WTC11 (cell line): ENCODE measurements around the gene GJA4. TPM values are rescaled to one million over a fixed set of nuclear protein-coding genes. Genes with fewer than 3 reads are reported as not detected.

ENCODE experiments used
- ATAC-seq: fragments of 200-7000 bp; cut with Tn5 transposase; 2 replicates; pipeline ENCODE4 v1.10.0; 2021; ENCODE audit warnings: mild to moderate bottlenecking, moderate library complexity
- CTCF ChIA-PET: fragments of 300-600 bp; sonication (Branson Sonifier 250); formaldehyde crosslinking; loops from one replicate; lab custom pipeline; 2021; ENCODE audit warnings: antibody characterized with exemption; lab: Charles Lee
- POLR2A ChIA-PET: fragments of 350-600 bp; sonication (Branson Sonifier 250); formaldehyde crosslinking; loops from one replicate; lab custom pipeline; 2021; ENCODE audit warnings: antibody characterized with exemption; lab: Charles Lee
- DNase-seq: peaks from one replicate; pipeline ENCODE4 v3.0.0; 2021; ENCODE audit warnings: low spot score
- H3K27ac Mint-ChIP-seq: 2 replicates; pipeline ENCODE4 v1.8.0; 2021; ENCODE audit warnings: mixed read lengths
- H3K27me3 Mint-ChIP-seq: 2 replicates; pipeline ENCODE4 v1.8.0; 2021; ENCODE audit warnings: low read depth, mild to moderate bottlenecking, moderate library complexity, mixed read lengths
- H3K36me3 Mint-ChIP-seq: 2 replicates; pipeline ENCODE4 v1.8.0; 2021; ENCODE audit warnings: mixed read lengths
- H3K4me1 Mint-ChIP-seq: 2 replicates; pipeline ENCODE4 v1.8.0; 2022; ENCODE audit warnings: mixed read lengths
- H3K4me3 Mint-ChIP-seq: 2 replicates; pipeline ENCODE4 v1.8.0; 2021; ENCODE audit warnings: mild to moderate bottlenecking, moderate library complexity, mixed read lengths
- H3K9me3 Mint-ChIP-seq: 2 replicates; pipeline ENCODE4 v1.8.0; 2021; ENCODE audit warnings: mixed read lengths
- ATF2 ChIP-seq: sonication (generic); formaldehyde crosslinking; IDR thresholded peaks from 2 replicates; pipeline ENCODE4 v1.8.1; 2022; ENCODE audit warnings: low read depth, missing genetic modification reagents, borderline replicate concordance
- CBFB ChIP-seq: sonication (generic); formaldehyde crosslinking; IDR thresholded peaks from 2 replicates; pipeline ENCODE4 v1.8.1; 2022; ENCODE audit warnings: mild to moderate bottlenecking, low read depth, missing genetic modification reagents
- CREM ChIP-seq: sonication (generic); formaldehyde crosslinking; IDR thresholded peaks from 2 replicates; pipeline ENCODE4 v1.8.1; 2022; ENCODE audit warnings: mild to moderate bottlenecking, missing genetic modification reagents, moderate library complexity
- CTCF ChIP-seq: fragments of 200-600 bp; IDR thresholded peaks from 2 replicates; pipeline ENCODE4 v1.8.0; 2022; ENCODE audit warnings: antibody characterized with exemption
- ELF4 ChIP-seq: sonication (generic); formaldehyde crosslinking; IDR thresholded peaks from 2 replicates; pipeline ENCODE4 v1.8.1; 2022; ENCODE audit warnings: low read depth, mild to moderate bottlenecking, moderate library complexity, missing genetic modification reagents
- EMX1 ChIP-seq: fragments of 250-450 bp; sonication (Bioruptor Pico); IDR thresholded peaks from 2 replicates; pipeline ENCODE4 v1.8.0; 2021; ENCODE audit warnings: mild to moderate bottlenecking
- FOXP1 ChIP-seq: sonication (generic); formaldehyde crosslinking; IDR thresholded peaks from 2 replicates; pipeline ENCODE4 v1.8.0; 2022; ENCODE audit warnings: missing genetic modification reagents, mild to moderate bottlenecking, moderate library complexity, borderline replicate concordance
- GRHL2 ChIP-seq: fragments of 250-450 bp; sonication (Bioruptor Pico); IDR thresholded peaks from 2 replicates; pipeline ENCODE4 v1.8.0; 2022; ENCODE audit warnings: mild to moderate bottlenecking, moderate library complexity; ENCODE audit not compliant: insufficient replicate concordance, severe bottlenecking
- MAX ChIP-seq: sonication (generic); formaldehyde crosslinking; IDR thresholded peaks from 2 replicates; pipeline ENCODE4 v1.8.0; 2022; ENCODE audit warnings: mild to moderate bottlenecking, missing genetic modification reagents
- MYBL2 ChIP-seq: sonication (generic); formaldehyde crosslinking; IDR thresholded peaks from 2 replicates; pipeline ENCODE4 v1.8.1; 2023; ENCODE audit warnings: mild to moderate bottlenecking, moderate library complexity, missing genetic modification reagents
- PRRX2 ChIP-seq: fragments of 250-450 bp; sonication (Bioruptor Pico); IDR thresholded peaks from 2 replicates; pipeline ENCODE4 v1.8.0; 2021; ENCODE audit warnings: mild to moderate bottlenecking
- SMAD3 ChIP-seq: sonication (generic); formaldehyde crosslinking; IDR thresholded peaks from 2 replicates; pipeline ENCODE4 v1.8.0; 2022; ENCODE audit warnings: missing genetic modification reagents, mild to moderate bottlenecking, borderline replicate concordance
- STAT6 ChIP-seq: sonication (generic); formaldehyde crosslinking; conservative IDR thresholded peaks from 2 replicates; pipeline ENCODE4 v1.8.1; 2023; ENCODE audit warnings: mild to moderate bottlenecking, low read depth, missing genetic modification reagents, moderate library complexity
- ZBTB21 ChIP-seq: sonication (generic); formaldehyde crosslinking; IDR thresholded peaks from 2 replicates; pipeline ENCODE4 v1.8.1; 2023; ENCODE audit warnings: mild to moderate bottlenecking, missing genetic modification reagents, borderline replicate concordance
- ZNF121 ChIP-seq: sonication (generic); formaldehyde crosslinking; IDR thresholded peaks from 2 replicates; pipeline ENCODE4 v1.8.0; 2023; ENCODE audit warnings: missing genetic modification reagents
- ZNF138 ChIP-seq: sonication (generic); formaldehyde crosslinking; conservative IDR thresholded peaks from 2 replicates; pipeline ENCODE4 v1.8.1; 2022; ENCODE audit warnings: mild to moderate bottlenecking, moderate library complexity, missing genetic modification reagents
- ZNF281 ChIP-seq: sonication (generic); formaldehyde crosslinking; IDR thresholded peaks from 2 replicates; pipeline ENCODE4 v1.8.0; 2023; ENCODE audit warnings: mild to moderate bottlenecking, missing genetic modification reagents
- ZNF532 ChIP-seq: fragments of 250-450 bp; sonication (Bioruptor Pico); IDR thresholded peaks from 2 replicates; pipeline ENCODE4 v1.9.0; 2021; ENCODE audit warnings: mild to moderate bottlenecking, borderline replicate concordance
- ZSCAN18 ChIP-seq: fragments of 250-450 bp; sonication (Bioruptor Pico); IDR thresholded peaks from 2 replicates; pipeline ENCODE4 v2.1.2; 2022; ENCODE audit warnings: mild to moderate bottlenecking, moderate library complexity
- total RNA-seq: library from RNA; stranded (reverse); gene quantifications from 3 replicates; pipeline ENCODE4 v1.2.3, GENCODE V29; 2021

Gene GJA4
- total RNA-seq, 1 experiment from 2014 or later = 1.0 TPM

- DNase-seq (no peak), ATAC-seq (no peak)
- Mint-ChIP-seq H3K27me3 (peaks cover 55% of the 10 kb centered on the region), H3K36me3 (no peaks in the 10 kb centered on the region)
- POLR2A ChIA-PET = no interaction called here
- TF ChIP-seq MYBL2 (CRISPR knock-in tag) (no peak), ATF2 (CRISPR knock-in tag) (no peak), SMAD3 (no peak), MAX (CRISPR knock-in tag) (no peak), STAT6 (CRISPR knock-in tag) (no peak), ZNF121 (CRISPR knock-in tag) (no peak), CREM (CRISPR knock-in tag) (no peak), CBFB (CRISPR knock-in tag) (no peak), FOXP1 (CRISPR knock-in tag) (no peak), ELF4 (CRISPR knock-in tag) (no peak), GRHL2 (no peak), ZSCAN18 (CRISPR knock-in tag) (no peak), ZNF138 (CRISPR knock-in tag) (no peak)
- TF ChIP-seq, all 79 proteins: peak for 0
- Mint-ChIP-seq H3K27ac (no peak overlapping the region), H3K9me3 (no peaks in the 10 kb centered on the region), H3K4me3 (no peak overlapping the region), H3K4me1 (peaks cover 7% of the 10 kb centered on the region; the same call in 1 of the 2 replicates)
- CTCF ChIA-PET = interaction anchor here (1.2 kb wide), 1 partner anchor 9 kb away, joined by 3 read pairs; no protein-coding TSS in a partner anchor
Measured at GRCh38 chr1:34779526-34779925, 13.3 kb upstream of the GJA4 start.

- Mint-ChIP-seq H3K9me3 (no peaks in the 10 kb centered on the region), H3K27ac (no peak overlapping the region), H3K36me3 (no peaks in the 10 kb centered on the region), H3K27me3 (peaks cover 57% of the 10 kb centered on the region), H3K4me3 (peak overlapping the region; percentile 61), H3K4me1 (peaks cover 7% of the 10 kb centered on the region; the same call in 1 of the 2 replicates)
- ChIA-PET POLR2A (no interaction called here), CTCF (no interaction called here)
- no peak for ATAC-seq
- no peak for DNase-seq
- TF ChIP-seq CBFB (CRISPR knock-in tag) = no peak
- TF ChIP-seq ZBTB21 = no peak
- TF ChIP-seq ZNF281 (CRISPR knock-in tag) = no peak
- no peak for TF ChIP-seq ZSCAN18 (CRISPR knock-in tag)
- no peak for TF ChIP-seq ZNF532
- no peak for TF ChIP-seq EMX1 (CRISPR knock-in tag)
- no peak for TF ChIP-seq PRRX2 (CRISPR knock-in tag)
- no peak for TF ChIP-seq CTCF
Measured at GRCh38 chr1:34779962-34780361, 12.8 kb upstream of the GJA4 start.
